SK-MEL-5 (cell line): ENCODE measurements around the gene ACKR3. TPM values are rescaled to one million over a fixed set of nuclear protein-coding genes. Genes with fewer than 3 reads are reported as not detected.

Source experiments
- DNase-seq: peaks from one replicate; pipeline ENCODE4 v3.0.0-alpha.2; 2016; ENCODE audit warnings: low read depth, low spot score
- in situ Hi-C: cut with HindIII; loops from 2 replicates; pipeline ENCODE4 v1.10.0; 2016; ENCODE audit warnings: low sequenced_read_pairs, high pct_unique_total_duplicates, low pct_unique_long_range_greater_than_20kb
- total RNA-seq: library from RNA; depleted of rRNA; stranded (reverse); fragments of >200 nt; shearing (Covaris generic); gene quantifications from 2 replicates; pipeline ENCODE4 v1.2.3, GENCODE V29; 2014

Gene ACKR3
- total RNA-seq, 1 experiment from 2014 or later, result not detected

- DNase-seq, result no peak
- in situ Hi-C loops, result no loop called here
Observed at GRCh38 chr2:236614551-236614950, 44.9 kb downstream of the ACKR3 start.

GRCh38 chr2:236616031-236616430, 46.4 kb downstream of the ACKR3 start:
- DNase-seq, result no peak
- in situ Hi-C loops, result no loop called here

DNA sequence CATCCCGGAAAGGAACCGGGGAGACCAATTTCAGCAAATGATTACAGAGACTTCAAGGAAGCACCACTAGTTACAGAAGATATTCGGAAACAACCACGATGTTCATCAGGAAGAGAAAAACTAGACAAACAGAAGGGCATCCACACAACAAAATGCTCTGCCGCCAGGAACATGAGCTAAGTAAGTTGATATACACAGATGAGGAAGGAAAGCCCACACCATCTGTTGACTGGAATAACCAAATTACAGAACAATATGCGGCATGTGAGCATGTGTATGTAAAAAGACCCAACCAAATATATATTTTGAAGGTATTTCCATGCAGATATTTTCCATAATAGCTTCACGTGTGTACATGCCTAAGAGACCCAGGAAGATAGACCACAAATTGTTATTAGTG, 47.0 kb downstream of the ACKR3 start:
- in situ Hi-C loops, result no loop called here
- no peak for DNase-seq

GRCh38 chr2:236617221-236617737, 47.7 kb downstream of the ACKR3 start:
- in situ Hi-C loops, result no loop called here
- no peak for DNase-seq

GRCh38 chr2:236617796-236618195, 48.2 kb downstream of the ACKR3 start:
- DNase-seq, result no peak
- in situ Hi-C loops, result no loop called here

DNA sequence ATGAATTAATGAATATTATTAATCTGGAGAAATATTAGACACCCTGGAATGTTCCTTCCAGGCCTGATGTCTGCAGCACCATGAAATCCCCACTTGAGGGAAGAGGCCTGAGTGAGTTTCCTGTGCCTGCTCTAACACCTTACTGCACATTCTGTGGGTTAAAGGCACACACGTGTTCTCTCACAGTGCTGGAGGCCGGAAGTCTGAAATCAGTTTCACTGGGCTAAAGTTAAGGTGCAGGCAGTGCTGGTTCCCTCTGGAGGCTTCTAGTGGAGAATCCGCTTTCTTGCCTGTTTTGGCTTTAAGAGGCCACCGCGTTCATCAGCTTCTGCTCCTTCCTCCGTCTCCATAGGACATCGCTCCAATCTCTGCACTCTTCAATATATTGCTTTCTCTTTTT, 48.7 kb downstream of the ACKR3 start:
- in situ Hi-C loops, result no loop called here
- DNase-seq, result no peak

- no peak for DNase-seq
- in situ Hi-C loops, result no loop called here
Observed at GRCh38 chr2:236619910-236620612, 50.4 kb downstream of the ACKR3 start.

DNA sequence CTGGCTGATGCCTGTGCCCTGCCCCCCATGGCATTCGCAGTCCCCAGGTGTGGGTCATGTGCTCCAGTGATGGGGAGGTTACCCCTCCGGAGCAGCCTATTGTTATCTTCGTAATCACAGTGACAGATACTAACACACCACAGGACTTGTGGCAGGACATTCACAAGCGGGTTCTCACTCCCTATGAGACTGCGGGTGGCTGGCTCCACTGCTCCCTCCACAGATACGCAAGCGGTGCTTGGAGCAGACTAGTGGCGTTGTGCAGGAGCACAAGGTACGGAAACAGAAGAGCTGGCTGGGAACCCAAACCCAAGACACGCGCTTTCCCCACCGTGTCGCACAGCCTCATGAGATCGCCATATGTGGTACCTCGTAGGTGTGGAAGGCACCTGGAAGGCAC, 52.2 kb downstream of the ACKR3 start:
- in situ Hi-C loops, result no loop called here
- DNase-seq, result no peak

GRCh38 chr2:236622201-236622600, 52.6 kb downstream of the ACKR3 start:
- in situ Hi-C loops, result no loop called here
- no peak for DNase-seq

- DNase-seq, result no peak
- in situ Hi-C loops, result no loop called here
Observed at GRCh38 chr2:236622660-236623059, 53.0 kb downstream of the ACKR3 start.

- in situ Hi-C loops, result no loop called here
- no peak for DNase-seq
Observed at GRCh38 chr2:236623816-236624215, 54.2 kb downstream of the ACKR3 start.

GRCh38 chr2:236625156-236625690, 55.6 kb downstream of the ACKR3 start:
- no peak for DNase-seq
- in situ Hi-C loops, result no loop called here

GRCh38 chr2:236626391-236627150, 56.9 kb downstream of the ACKR3 start:
- in situ Hi-C loops, result no loop called here
- peak; percentile 5 for DNase-seq

GRCh38 chr2:236627193-236627592, 57.6 kb downstream of the ACKR3 start:
- in situ Hi-C loops, result no loop called here
- DNase-seq, result no peak

- in situ Hi-C loops, result no loop called here
- no peak for DNase-seq
Observed at GRCh38 chr2:236627841-236628240, 58.2 kb downstream of the ACKR3 start.

GRCh38 chr2:236628256-236628901, 58.8 kb downstream of the ACKR3 start:
- DNase-seq, result no peak
- in situ Hi-C loops, result no loop called here

DNA sequence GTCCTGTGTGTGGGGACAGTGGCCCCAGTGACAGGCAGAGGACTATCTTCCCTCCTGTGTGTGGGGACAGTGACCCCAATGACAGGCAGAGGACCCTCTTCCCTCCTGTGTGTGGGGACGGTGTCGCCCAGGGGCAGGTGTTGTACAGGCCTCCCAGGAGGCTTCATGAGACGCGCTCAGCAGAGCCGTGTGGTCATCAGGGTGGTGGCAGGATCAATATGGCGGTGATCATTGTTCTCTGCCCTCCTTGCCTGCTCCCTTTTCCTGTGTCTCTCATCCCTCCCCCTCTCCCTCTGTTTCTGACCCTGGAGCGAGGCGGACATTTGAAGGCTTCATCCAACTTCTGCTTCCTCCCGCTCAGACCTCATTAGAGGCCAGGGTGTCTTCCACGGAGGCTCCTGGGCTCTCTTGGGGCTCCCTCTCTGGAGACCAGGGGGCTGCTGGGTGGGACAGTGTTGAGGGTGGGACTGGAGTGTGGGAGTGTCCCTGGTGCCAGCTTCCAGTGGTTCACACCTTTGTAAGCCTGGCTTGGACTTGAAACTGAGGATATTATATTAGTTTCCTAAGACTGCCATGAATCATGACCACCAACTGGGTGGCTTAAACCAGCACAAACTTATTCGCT, 59.5 kb downstream of the ACKR3 start:
- in situ Hi-C loops, result no loop called here

More for the DNA sequence above, 59.5 kb downstream of the ACKR3 start:
- no peak for DNase-seq
